H1 (cell line): ENCODE results near the gene ZNF691. TPM values are rescaled to one million over a fixed set of nuclear protein-coding genes. Genes with fewer than 3 reads are reported as not detected.

Experiments used
- CTCF ChIA-PET: fragments of 300-600 bp; sonication (Branson Sonifier 250); formaldehyde crosslinking; loops from one replicate; lab custom pipeline; 2021; ENCODE audit not compliant: partially characterized antibody; lab: Charles Lee
- POLR2A ChIA-PET: fragments of 300-600 bp; sonication (Branson Sonifier 250); formaldehyde crosslinking; loops from one replicate; lab custom pipeline; 2021; ENCODE audit warnings: inconsistent platforms; ENCODE audit not compliant: partially characterized antibody; lab: Charles Lee
- DNase-seq, 2 experiments: peaks; one replicate each; pipeline versions ENCODE4 v3.0.0 to v3.0.0-alpha.2; 2010 to 2022; ENCODE audit warnings: low spot score in 2 of 2, low read depth in 1 of 2, mixed read lengths in 1 of 2
- FAIRE-seq: peaks from 2 replicates; lab custom pipeline; 2011; peaks lifted over from hg19 to GRCh38; lab: Jason Lieb, UNC
- H2AFZ ChIP-seq: 2 replicates; pipeline ENCODE4 v1.8.1; 2012; ENCODE audit warnings: low read length, inconsistent platforms
- H2AK5ac ChIP-seq: 2 replicates; pipeline ENCODE4 v1.6.1; 2013; ENCODE audit warnings: low read depth, low read length
- H2BK120ac ChIP-seq: replicated peaks from 2 replicates; pipeline ENCODE3; 2013; ENCODE audit warnings: low read depth, low read length, inconsistent platforms
- H2BK12ac ChIP-seq: 2 replicates; pipeline ENCODE4 v1.6.1; 2013; ENCODE audit warnings: low read depth, low read length
- H2BK15ac ChIP-seq: 2 replicates; pipeline ENCODE4 v1.6.1; 2013; ENCODE audit warnings: low read length
- H2BK20ac ChIP-seq: 2 replicates; pipeline ENCODE4 v1.6.1; 2013; ENCODE audit warnings: low read length
- H2BK5ac ChIP-seq: 2 replicates; pipeline ENCODE4 v1.6.1; 2013; ENCODE audit warnings: low read depth, low read length
- H3K14ac ChIP-seq: 2 replicates; pipeline ENCODE4 v1.6.1; 2013; ENCODE audit warnings: inconsistent platforms; ENCODE audit not compliant: insufficient read length
- H3K18ac ChIP-seq: 2 replicates; pipeline ENCODE4 v1.6.1; 2013; ENCODE audit warnings: low read length; ENCODE audit errors: extremely low read depth
- H3K23ac ChIP-seq: 2 replicates; pipeline ENCODE4 v1.6.1; 2013; ENCODE audit warnings: inconsistent platforms; ENCODE audit not compliant: insufficient read length
- H3K23me2 ChIP-seq: 2 replicates; pipeline ENCODE4 v1.6.1; 2013; ENCODE audit warnings: low read depth, low read length
- H3K27ac ChIP-seq: 2 replicates; pipeline ENCODE4 v1.6.1; 2011; ENCODE audit warnings: low read depth, low read length, inconsistent platforms
- H3K27me3 ChIP-seq, 4 experiments: replicated peaks in 1 of 4; 1 replicate in 1 of 4; 2 replicates in 3 of 4; pipeline versions ENCODE4 v1.6.1 to v1.8.1; 2011 to 2013; ENCODE audit warnings: low read length in 3 of 4, mild to moderate bottlenecking in 3 of 4, inconsistent platforms in 2 of 4, mixed read lengths in 2 of 4, moderate library complexity in 1 of 4; ENCODE audit not compliant: control insufficient read depth in 3 of 4, insufficient read depth in 3 of 4; ENCODE audit errors: extremely low read depth in 1 of 4
- H3K36me3 ChIP-seq, 4 experiments: 2 replicates each; pipeline versions ENCODE4 v1.6.1 to v1.8.1; 2011 to 2013; ENCODE audit warnings: mild to moderate bottlenecking in 4 of 4, low read length in 3 of 4, moderate library complexity in 2 of 4, control low read depth in 1 of 4, inconsistent platforms in 1 of 4; ENCODE audit not compliant: insufficient read depth in 4 of 4, control insufficient read depth in 2 of 4
- H3K4ac ChIP-seq: replicated peaks from 2 replicates; pipeline ENCODE3; 2013; ENCODE audit warnings: low read length, low read depth, mixed read lengths, inconsistent platforms; ENCODE audit not compliant: insufficient read length
- H3K4me1 ChIP-seq, 4 experiments: replicated peaks in 1 of 4; 1 replicate in 1 of 4; 2 replicates in 3 of 4; pipeline versions ENCODE4 v1.6.1 to v1.8.1; 2011 to 2013; ENCODE audit warnings: low read length in 3 of 4, inconsistent platforms in 2 of 4, mixed read lengths in 1 of 4; ENCODE audit not compliant: insufficient read depth in 4 of 4, control insufficient read depth in 3 of 4
- H3K4me2 ChIP-seq, 2 experiments: 2 replicates each; pipeline versions ENCODE4 v1.6.1 to v1.8.1; 2011 to 2013; ENCODE audit warnings: low read depth in 2 of 2, low read length in 2 of 2, control low read depth in 1 of 2, inconsistent platforms in 1 of 2, mild to moderate bottlenecking in 1 of 2; ENCODE audit not compliant: insufficient read depth in 1 of 2
- H3K4me3 ChIP-seq, 4 experiments: fragments of 200-600, 300-600 bp in 1 of 4; sonication (generic), shearing (Covaris generic), sonication (Bioruptor Twin) in 1 of 4; 2 replicates each; pipeline versions ENCODE4 v1.5.1 to v1.8.1; 2011 to 2016; ENCODE audit warnings: low read length in 4 of 4, low read depth in 3 of 4, control low read depth in 2 of 4, inconsistent platforms in 2 of 4, mild to moderate bottlenecking in 2 of 4, mixed read lengths in 1 of 4, moderate library complexity in 1 of 4; ENCODE audit not compliant: insufficient read depth in 2 of 4; ENCODE audit errors: extremely low read depth in 1 of 4
- H3K56ac ChIP-seq: replicated peaks from 2 replicates; pipeline ENCODE3; 2013; ENCODE audit warnings: low read depth, mild to moderate bottlenecking, mixed read lengths, low read length, inconsistent platforms; ENCODE audit not compliant: insufficient read length
- H3K79me1 ChIP-seq: 2 replicates; pipeline ENCODE4 v1.6.1; 2013; ENCODE audit warnings: low read depth, low read length, control low read depth
- H3K79me2 ChIP-seq, 2 experiments: 2 replicates each; pipeline versions ENCODE4 v1.6.1 to v1.8.1; 2012 to 2013; ENCODE audit warnings: low read length in 2 of 2, mild to moderate bottlenecking in 2 of 2, inconsistent platforms in 1 of 2; ENCODE audit not compliant: insufficient read depth in 2 of 2, control insufficient read depth in 1 of 2
- H3K9ac ChIP-seq, 4 experiments: replicated peaks in 1 of 4; 1 replicate in 1 of 4; 2 replicates in 3 of 4; pipeline versions ENCODE4 v1.6.1 to v1.8.1; 2011 to 2013; ENCODE audit warnings: low read depth in 3 of 4, low read length in 3 of 4, control low read depth in 2 of 4, mild to moderate bottlenecking in 2 of 4, moderate library complexity in 2 of 4, inconsistent platforms in 1 of 4; ENCODE audit errors: extremely low read depth in 1 of 4
- H3K9me3 ChIP-seq, 2 experiments: 2 replicates each; pipeline versions ENCODE4 v1.6.1 to v1.8.1; 2012 to 2013; ENCODE audit warnings: mild to moderate bottlenecking in 2 of 2, moderate library complexity in 2 of 2, control low read depth in 1 of 2, inconsistent platforms in 1 of 2, low read depth in 1 of 2, low read length in 1 of 2, mixed read lengths in 1 of 2; ENCODE audit not compliant: insufficient read depth in 2 of 2
- H4K20me1 ChIP-seq, 2 experiments: replicated peaks in 1 of 2; 2 replicates each; pipeline versions ENCODE3 to v1.8.1; 2011 to 2013; ENCODE audit warnings: inconsistent platforms in 2 of 2, low read length in 2 of 2, mild to moderate bottlenecking in 1 of 2; ENCODE audit not compliant: insufficient read depth in 2 of 2, control insufficient read depth in 1 of 2
- H4K5ac ChIP-seq: 2 replicates; pipeline ENCODE4 v1.6.1; 2013; ENCODE audit warnings: low read length, low read depth, mixed read lengths, inconsistent platforms; ENCODE audit not compliant: insufficient read length
- H4K8ac ChIP-seq: 2 replicates; pipeline ENCODE4 v1.8.0; 2013; ENCODE audit warnings: mild to moderate bottlenecking, moderate library complexity, low read length, inconsistent platforms; ENCODE audit not compliant: insufficient read depth; ENCODE audit errors: extremely low read depth
- H4K91ac ChIP-seq: replicated peaks from 2 replicates; pipeline ENCODE3; 2013; ENCODE audit warnings: low read length, mixed read lengths, inconsistent platforms; ENCODE audit not compliant: insufficient read length
- CREB1 ChIP-seq: IDR thresholded peaks from 2 replicates; pipeline ENCODE4 v1.6.1; 2012; ENCODE audit warnings: inconsistent platforms
- GTF2F1 ChIP-seq: IDR thresholded peaks from 2 replicates; pipeline ENCODE4 v1.6.1; 2012; ENCODE audit warnings: low read depth, low read length, improper control_type of control experiment, borderline replicate concordance
- RAD21 ChIP-seq, 2 experiments: IDR thresholded peaks in 1 of 2; conservative IDR thresholded peaks in 1 of 2; 2 replicates each; pipeline ENCODE4 v1.6.1; 2011; ENCODE audit warnings: low read depth in 2 of 2, low read length in 2 of 2, improper control_type of control experiment in 1 of 2, inconsistent platforms in 1 of 2, mild to moderate bottlenecking in 1 of 2, moderate library complexity in 1 of 2
- SP1 ChIP-seq: IDR thresholded peaks from 2 replicates; pipeline ENCODE4 v1.6.1; 2011; ENCODE audit warnings: low read depth, low read length
- TAF1 ChIP-seq: IDR thresholded peaks from 2 replicates; pipeline ENCODE4 v1.6.1; 2011; ENCODE audit warnings: mild to moderate bottlenecking, low read depth, low read length
- TAF7 ChIP-seq: optimal IDR thresholded peaks from 2 replicates; pipeline ENCODE3; 2011; ENCODE audit warnings: low read depth, mild to moderate bottlenecking, inconsistent platforms, low read length, moderate library complexity, borderline replicate concordance
- polyA plus RNA-seq, 7 experiments: library from polyadenylated mRNA; depleted of rRNA in 3 of 7; stranded (reverse) in 5 of 7; unstranded in 2 of 7; fragments of >200 nt in 5 of 7; fragments of 200-250 nt in 2 of 7; gene quantifications; 1 replicate in 5 of 7; 2 replicates in 1 of 7; 4 replicates in 1 of 7; pipeline versions ENCODE4 v1.2.1 to v1.2.3, GENCODE V29; 2011 to 2013; ENCODE audit warnings: missing spikeins in 2 of 7, mixed read lengths in 2 of 7
- total RNA-seq: library from RNA; stranded (reverse); fragmentation: NEBNext Ultra II Directional; extraction: Animal tissue kit (Norgen Biotek cat#: 25700); gene quantifications from 2 replicates; pipeline ENCODE4 v1.2.1, GENCODE V29; 2021

The ZNF691 gene
- total and polyA plus RNA-seq, 2 of the 8 experiments (the other 6 are each of a cell fraction or from before 2014, with no cell fraction given) = 19.5 TPM

DNA sequence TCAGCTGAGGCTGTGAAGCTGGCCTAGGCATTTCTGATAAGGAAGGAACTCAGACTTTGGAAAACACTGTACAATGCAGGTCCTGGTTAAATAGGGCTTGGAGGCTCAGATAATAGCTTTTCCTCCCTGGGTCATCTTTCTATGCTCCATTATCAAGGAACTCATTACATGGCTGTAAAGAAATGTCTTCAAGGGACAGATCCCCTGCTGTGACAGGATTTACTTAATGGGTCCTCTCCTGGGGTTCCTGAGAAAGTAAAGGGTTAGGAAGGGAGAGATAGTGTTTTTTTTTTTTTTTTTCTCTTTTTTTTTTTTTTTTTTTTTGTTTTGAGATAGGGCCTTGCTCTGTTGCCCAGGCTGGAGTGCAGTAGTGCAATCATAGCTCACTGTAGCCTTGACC is 15.1 kb upstream of the ZNF691 start:
- no peak overlapping the region for H4K5ac ChIP-seq
- H4K8ac ChIP-seq = no peak overlapping the region
- no peak overlapping the region for H2BK12ac ChIP-seq
- H3K23me2 ChIP-seq = no peaks in the 10 kb centered on the region
- H3K27me3 ChIP-seq = no peaks in the 10 kb centered on the region
- H2BK20ac ChIP-seq = no peak overlapping the region
- no peak overlapping the region for H3K23ac ChIP-seq
- ChIA-PET CTCF (interaction anchor here (0.6 to 2.9 kb wide), 12 partner anchors 9 to 454 kb away, joined by 3 to 11 read pairs (median 4); partner anchors contain the start of genes C1orf210 and P3H1), POLR2A (interaction anchor here (1.0 to 2.9 kb wide), 4 partner anchors 11 to 20 kb away, joined by 3 to 10 read pairs (median 6); partner anchors contain the start of genes ERMAP and ZNF691)
- no peak overlapping the region for H3K14ac ChIP-seq
- DNase-seq (no peak), FAIRE-seq (no peak)
- H2BK5ac ChIP-seq = no peak overlapping the region
- H3K4me2 ChIP-seq = no peak overlapping the region
- H3K36me3 ChIP-seq = no peaks in the 10 kb centered on the region
- H3K79me2 ChIP-seq = no peaks in the 10 kb centered on the region
- no peak overlapping the region for H3K18ac ChIP-seq
- no peaks in the 10 kb centered on the region for H3K9me3 ChIP-seq
- no peak overlapping the region for H3K9ac ChIP-seq
- H4K20me1 ChIP-seq = no peaks in the 10 kb centered on the region
- H2AK5ac ChIP-seq = no peak overlapping the region
- H3K27ac ChIP-seq = no peak overlapping the region
- H3K4ac ChIP-seq = no peak overlapping the region
- H3K56ac ChIP-seq = no peak overlapping the region
- H3K4me3 ChIP-seq = no peak overlapping the region
- H3K79me1 ChIP-seq = no peaks in the 10 kb centered on the region
- no peaks in the 10 kb centered on the region for H3K4me1 ChIP-seq
- H4K91ac ChIP-seq = no peak overlapping the region
- H2AFZ ChIP-seq = no peak overlapping the region
- H2BK120ac ChIP-seq = no peak overlapping the region
- no peak overlapping the region for H2BK15ac ChIP-seq
- TF ChIP-seq SP1 (no peak), TAF7 (no peak), TAF1 (no peak), RAD21 (IDR thresholded peaks at IDR 0.05 in 1 of 2, conservative IDR thresholded peaks at IDR 0.05 in 1 of 2; ENCODE audit: low read depth in 2 of 2, low read length in 2 of 2) (no peak), CREB1 (no peak), GTF2F1 (no peak)
